HG03565 (cell line): ENCODE measurements around the gene BCAT1.

Experiments used
- ATAC-seq: cut with Tn5 transposase; IDR thresholded peaks from one replicate; pipeline ENCODE4 v1.9.1; 2021; ENCODE audit warnings: mild to moderate bottlenecking, moderate library complexity; ENCODE audit not compliant: unreplicated experiment

Gene BCAT1

GRCh38 chr12:24772813-24773212, 176.1 kb downstream of the BCAT1 start:
- no peak for ATAC-seq

DNA sequence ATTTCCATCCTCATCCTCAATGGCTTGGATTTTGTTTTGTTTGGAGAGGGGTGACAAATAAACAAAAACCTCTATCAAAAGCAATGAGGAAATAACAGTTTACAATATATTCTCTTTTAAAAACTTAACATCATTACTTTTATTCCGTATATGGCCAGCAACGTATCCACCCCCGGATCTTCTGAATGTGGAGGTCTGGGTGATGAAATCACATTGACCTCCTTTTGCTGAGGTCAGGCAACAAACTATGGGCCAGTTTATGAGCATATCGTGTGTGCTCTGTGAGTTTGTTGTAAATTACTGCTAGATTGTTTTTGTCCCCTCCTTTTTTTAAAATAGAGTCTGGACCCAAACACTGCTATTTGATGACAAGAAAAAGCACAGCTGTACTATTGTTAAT, 178.1 kb downstream of the BCAT1 start:
- ATAC-seq, result no peak

DNA sequence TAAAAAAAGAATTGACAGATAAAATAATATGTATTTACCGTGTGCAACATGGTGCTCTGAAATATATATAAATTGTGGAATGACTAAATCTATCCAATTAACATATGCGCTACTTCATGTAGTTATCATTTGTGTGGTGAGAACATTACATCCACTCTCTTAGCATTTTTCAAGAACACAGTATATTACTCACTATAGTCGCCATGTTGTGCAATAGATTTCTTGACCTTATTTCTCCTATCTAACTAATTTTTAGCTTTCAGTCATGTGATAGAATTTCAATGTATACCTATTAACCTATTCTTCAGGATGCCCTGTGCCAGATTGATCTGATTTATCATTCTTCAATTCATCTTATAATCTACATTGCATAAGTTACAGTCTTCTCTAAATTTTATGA, 178.6 kb downstream of the BCAT1 start:
- no peak for ATAC-seq

- no peak for ATAC-seq
These were observed 179.2 kb downstream of the BCAT1 start for GRCh38 chr12:24769682-24770081.

GRCh38 chr12:24768415-24768814, 180.5 kb downstream of the BCAT1 start:
- no peak for ATAC-seq

- no peak for ATAC-seq
These were observed 181.9 kb downstream of the BCAT1 start for GRCh38 chr12:24767016-24767415.

DNA sequence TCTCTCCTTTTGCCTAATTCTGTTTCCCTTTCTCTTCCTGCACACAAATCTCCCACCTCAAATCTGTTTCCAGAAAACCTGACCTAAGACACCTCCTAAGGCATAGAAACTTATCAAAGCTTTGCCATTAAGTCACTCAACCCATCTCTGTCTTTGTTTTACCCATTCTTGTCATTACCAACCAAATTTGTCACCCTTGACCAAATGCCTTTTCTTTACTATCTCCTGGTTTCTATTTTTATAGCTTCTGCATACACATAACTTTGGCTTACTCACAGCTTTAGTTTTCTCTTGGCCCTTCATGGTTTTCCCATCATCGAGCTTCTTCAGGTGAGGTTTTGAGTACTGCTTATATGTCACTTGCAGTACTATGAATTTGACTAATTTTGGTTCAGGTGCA, 184.2 kb downstream of the BCAT1 start:
- ATAC-seq, result no peak

DNA sequence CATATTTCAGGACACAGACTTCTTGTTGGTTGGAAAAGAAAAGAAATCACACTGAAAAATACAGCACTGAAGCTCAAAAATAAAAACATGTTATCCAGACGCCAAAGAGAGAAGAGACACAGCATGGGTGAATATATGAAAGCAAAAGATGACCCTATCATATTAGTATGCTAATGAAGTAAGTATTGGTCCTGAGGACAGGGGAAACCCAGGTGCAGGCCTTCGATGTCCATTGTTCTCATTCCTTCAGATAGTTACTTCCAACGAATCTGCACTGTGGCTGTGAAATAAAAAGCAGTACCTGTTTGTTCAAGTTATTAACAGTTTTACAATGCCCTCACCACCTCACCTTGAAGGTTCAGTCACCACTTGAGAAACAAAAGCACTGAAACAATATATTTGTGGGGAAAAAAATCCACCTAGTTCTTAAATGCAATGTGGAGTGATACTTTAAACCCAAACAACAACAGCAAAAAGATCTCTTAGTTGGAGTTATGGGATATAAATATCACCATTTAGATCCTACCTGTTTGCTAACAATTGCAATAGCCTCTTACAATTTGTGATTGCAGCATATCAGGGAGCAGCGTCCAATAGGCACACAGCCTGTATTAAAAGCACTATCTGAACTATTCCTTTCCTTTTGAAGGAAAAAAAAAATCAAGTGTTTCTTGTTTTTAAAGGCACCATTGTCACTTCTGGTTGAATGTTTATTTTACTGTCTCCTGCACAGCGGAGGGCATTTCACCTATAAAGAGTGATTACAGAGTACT, 188.1 kb downstream of the BCAT1 start:
- ATAC-seq, result no peak

DNA sequence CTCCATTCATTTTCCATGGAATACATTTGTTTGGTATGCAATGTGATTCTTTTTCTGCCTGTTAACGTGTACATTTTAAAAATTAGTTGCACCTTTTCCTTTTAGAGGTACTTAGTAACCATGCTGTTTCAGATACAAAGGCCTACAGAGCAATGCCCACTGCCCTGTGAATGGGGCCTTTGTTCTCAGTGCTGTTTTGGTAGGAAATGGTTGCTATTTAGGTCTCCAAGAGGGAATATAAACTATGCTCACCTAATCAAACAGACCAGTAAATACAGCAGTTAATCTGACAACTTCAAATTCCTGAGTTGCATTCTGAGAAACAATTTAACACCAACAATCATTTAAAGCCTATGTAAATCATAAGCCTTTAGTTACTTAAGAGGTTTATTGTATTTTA, 188.7 kb downstream of the BCAT1 start:
- ATAC-seq, result no peak
